Mesothelial cell of epicardium (in vitro differentiated cells): ENCODE results near the gene PLIN1. TPM values are rescaled to one million over a fixed set of nuclear protein-coding genes. Genes with fewer than 3 reads are reported as not detected.

Source experiments
- DNase-seq, 2 experiments: peaks; one replicate each; pipeline ENCODE4 v3.0.0; 2021; ENCODE audit warnings: low spot score in 2 of 2; ENCODE audit not compliant: unreplicated experiment in 2 of 2
- H3K27ac Mint-ChIP-seq: 2 replicates; pipeline ENCODE4 v1.8.0; 2021; ENCODE audit warnings: mixed read lengths
- H3K27me3 Mint-ChIP-seq: 2 replicates; pipeline ENCODE4 v1.8.0; 2021; ENCODE audit warnings: low read depth, mixed read lengths
- H3K36me3 Mint-ChIP-seq: 2 replicates; pipeline ENCODE4 v1.8.0; 2021; ENCODE audit warnings: mixed read lengths
- H3K4me1 Mint-ChIP-seq: 2 replicates; pipeline ENCODE4 v1.8.0; 2021; ENCODE audit warnings: mixed read lengths
- H3K4me3 Mint-ChIP-seq: 2 replicates; pipeline ENCODE4 v1.8.0; 2021; ENCODE audit warnings: mild to moderate bottlenecking, moderate library complexity, mixed read lengths
- H3K9me3 Mint-ChIP-seq: 2 replicates; pipeline ENCODE4 v1.8.0; 2021; ENCODE audit warnings: mixed read lengths
- total RNA-seq: library from RNA; stranded (reverse); gene quantifications from 3 replicates; pipeline ENCODE4 v1.2.1, GENCODE V29; 2021
- TF ChIP-seq, protein P1 (sequence below): fragments of 200-600 bp; sonication (generic); IDR thresholded peaks from one replicate; pipeline ENCODE4 v1.5.0; 2021; ENCODE audit warnings: antibody characterized with exemption; ENCODE audit not compliant: unreplicated experiment

PLIN1 gene
- total RNA-seq, 1 donor from 2014 or later, result 0.31 TPM

GRCh38 chr15:89671687-89672086 lies 7.5 kb downstream of the PLIN1 start:
- Mint-ChIP-seq H3K36me3 (no peaks in the 10 kb centered on the region), H3K9me3 (no peaks in the 10 kb centered on the region), H3K4me3 (no peak overlapping the region), H3K27ac (no peak overlapping the region), H3K4me1 (peaks cover 14% of the 10 kb centered on the region), H3K27me3 (no peaks in the 10 kb centered on the region)
- DNase-seq, result no peak
- TF ChIP-seq, protein P1, sequence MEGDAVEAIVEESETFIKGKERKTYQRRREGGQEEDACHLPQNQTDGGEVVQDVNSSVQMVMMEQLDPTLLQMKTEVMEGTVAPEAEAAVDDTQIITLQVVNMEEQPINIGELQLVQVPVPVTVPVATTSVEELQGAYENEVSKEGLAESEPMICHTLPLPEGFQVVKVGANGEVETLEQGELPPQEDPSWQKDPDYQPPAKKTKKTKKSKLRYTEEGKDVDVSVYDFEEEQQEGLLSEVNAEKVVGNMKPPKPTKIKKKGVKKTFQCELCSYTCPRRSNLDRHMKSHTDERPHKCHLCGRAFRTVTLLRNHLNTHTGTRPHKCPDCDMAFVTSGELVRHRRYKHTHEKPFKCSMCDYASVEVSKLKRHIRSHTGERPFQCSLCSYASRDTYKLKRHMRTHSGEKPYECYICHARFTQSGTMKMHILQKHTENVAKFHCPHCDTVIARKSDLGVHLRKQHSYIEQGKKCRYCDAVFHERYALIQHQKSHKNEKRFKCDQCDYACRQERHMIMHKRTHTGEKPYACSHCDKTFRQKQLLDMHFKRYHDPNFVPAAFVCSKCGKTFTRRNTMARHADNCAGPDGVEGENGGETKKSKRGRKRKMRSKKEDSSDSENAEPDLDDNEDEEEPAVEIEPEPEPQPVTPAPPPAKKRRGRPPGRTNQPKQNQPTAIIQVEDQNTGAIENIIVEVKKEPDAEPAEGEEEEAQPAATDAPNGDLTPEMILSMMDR, result no peak

GRCh38 chr15:89670971-89671560 lies 8.1 kb downstream of the PLIN1 start:
- TF ChIP-seq, protein P1, result no peak
- H3K27ac Mint-ChIP-seq, result no peak overlapping the region
- no peaks in the 10 kb centered on the region for H3K36me3 Mint-ChIP-seq
- no peaks in the 10 kb centered on the region for H3K27me3 Mint-ChIP-seq
- no peak for DNase-seq
- no peak overlapping the region for H3K4me3 Mint-ChIP-seq
- H3K4me1 Mint-ChIP-seq, result peaks cover 14% of the 10 kb centered on the region
- no peaks in the 10 kb centered on the region for H3K9me3 Mint-ChIP-seq

DNA sequence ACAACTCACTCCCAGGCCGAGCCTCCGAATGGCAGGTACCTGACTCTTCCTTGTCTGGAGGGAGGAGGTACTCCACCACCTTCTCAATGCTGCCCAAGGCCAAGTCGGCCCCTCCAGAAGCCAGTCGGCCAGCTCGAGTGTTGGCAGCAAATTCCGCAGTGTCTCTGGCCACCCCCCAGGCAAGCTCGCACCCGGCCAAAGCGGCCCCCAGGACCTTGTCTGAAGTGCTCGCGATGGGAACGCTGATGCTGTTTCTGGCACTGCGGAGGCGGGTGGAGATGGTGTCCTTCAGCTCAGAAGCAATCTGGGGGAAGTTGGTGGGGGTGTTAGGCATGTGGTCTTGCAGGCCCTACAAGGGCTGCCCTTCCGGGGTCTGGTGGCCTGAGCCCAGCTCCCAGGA lies 9.2 kb downstream of the PLIN1 start:
- no peak for DNase-seq
- Mint-ChIP-seq H3K9me3 (no peaks in the 10 kb centered on the region), H3K27ac (no peak overlapping the region), H3K36me3 (no peaks in the 10 kb centered on the region), H3K27me3 (no peaks in the 10 kb centered on the region), H3K4me3 (no peak overlapping the region), H3K4me1 (peaks cover 15% of the 10 kb centered on the region)
- TF ChIP-seq, protein P1, result no peak

DNA sequence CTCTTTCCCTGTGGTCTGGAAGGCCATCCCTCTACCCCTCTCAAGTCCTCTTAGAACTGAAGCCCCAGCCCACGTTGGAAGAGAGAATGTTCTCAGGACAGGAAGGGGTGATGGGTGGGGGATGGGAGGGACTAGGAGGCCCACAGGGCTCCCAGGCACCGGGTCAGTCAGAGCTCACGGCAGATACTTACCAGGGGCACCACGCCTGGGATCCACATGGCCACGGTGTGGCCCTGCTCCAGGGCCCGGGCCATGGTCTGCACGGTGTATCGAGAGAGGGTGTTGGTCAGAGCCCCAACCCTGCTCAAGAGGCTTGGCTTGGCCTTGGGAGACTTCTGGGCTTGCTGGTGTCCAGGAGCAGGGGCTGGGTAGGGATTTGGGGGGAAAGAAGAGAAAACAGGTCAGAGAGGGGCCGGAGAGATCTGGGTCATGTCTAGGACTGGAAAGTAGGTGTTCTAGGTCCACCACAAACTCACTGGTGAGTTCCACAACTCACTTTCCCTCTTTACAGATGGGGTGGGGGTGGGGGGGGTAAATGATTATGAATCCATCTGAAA lies 9.8 kb downstream of the PLIN1 start:
- no peak for DNase-seq
- Mint-ChIP-seq H3K27ac (no peak overlapping the region), H3K27me3 (no peaks in the 10 kb centered on the region), H3K36me3 (no peaks in the 10 kb centered on the region), H3K9me3 (no peaks in the 10 kb centered on the region), H3K4me1 (peaks cover 18% of the 10 kb centered on the region), H3K4me3 (no peak overlapping the region)
- TF ChIP-seq, protein P1, result no peak

DNA sequence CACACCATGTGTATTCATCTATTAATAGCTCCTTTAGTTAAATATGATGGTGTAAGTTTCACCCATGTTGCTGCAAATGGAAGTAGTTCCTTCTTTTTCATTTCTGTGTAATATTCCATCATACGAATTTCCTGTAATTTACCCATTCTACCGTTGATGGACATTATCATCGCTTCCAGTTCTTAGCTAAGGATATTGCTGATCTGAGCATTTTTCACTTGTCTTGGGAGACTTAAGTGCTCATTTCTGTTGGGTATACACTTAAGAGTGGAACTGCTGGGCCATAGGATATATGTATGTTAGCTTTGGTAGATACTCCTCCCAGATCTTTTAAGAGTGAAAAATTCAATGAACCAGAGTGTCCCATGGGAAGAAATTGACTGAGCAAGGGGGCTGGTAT lies 11.0 kb downstream of the PLIN1 start:
- DNase-seq, result no peak
- no peaks in the 10 kb centered on the region for H3K36me3 Mint-ChIP-seq
- TF ChIP-seq, protein P1, result no peak
- H3K27ac Mint-ChIP-seq, result no peak overlapping the region
- peaks cover 12% of the 10 kb centered on the region for H3K4me1 Mint-ChIP-seq
- no peaks in the 10 kb centered on the region for H3K9me3 Mint-ChIP-seq
- no peak overlapping the region for H3K4me3 Mint-ChIP-seq
- H3K27me3 Mint-ChIP-seq, result no peaks in the 10 kb centered on the region

GRCh38 chr15:89667706-89667960 lies 11.5 kb downstream of the PLIN1 start:
- Mint-ChIP-seq H3K9me3 (no peaks in the 10 kb centered on the region), H3K27me3 (no peaks in the 10 kb centered on the region), H3K36me3 (no peaks in the 10 kb centered on the region), H3K4me3 (peak overlapping the region; percentile 38), H3K27ac (no peak overlapping the region), H3K4me1 (peaks cover 14% of the 10 kb centered on the region)
- TF ChIP-seq, protein P1, result no peak
- no peak for DNase-seq
